Endothelial cell of umbilical vein (primary cell): ENCODE results near the gene SMARCD1.
A peak's percentile ranks its signal among the peaks of the same experiment; 100 is the strongest.

ENCODE experiments used
- EZH2 ChIP-seq: IDR thresholded peaks from 2 replicates; pipeline ENCODE4 v1.6.1; 2012; ENCODE audit warnings: borderline replicate concordance, low read depth, mild to moderate bottlenecking, moderate library complexity, low read length, inconsistent platforms; ENCODE audit not compliant: severe bottlenecking
- FOS ChIP-seq: IDR thresholded peaks from 2 replicates; pipeline ENCODE4 v1.6.1; 2011; ENCODE audit warnings: mild to moderate bottlenecking, low read length, moderate library complexity, borderline replicate concordance; ENCODE audit not compliant: insufficient read depth
- GATA2 ChIP-seq: IDR thresholded peaks from 2 replicates; pipeline ENCODE4 v1.7.0; 2011; ENCODE audit warnings: low read depth, mild to moderate bottlenecking, moderate library complexity, mixed read lengths, low read length; ENCODE audit not compliant: insufficient read length, insufficient read depth
- POLR2A ChIP-seq: IDR thresholded peaks from 2 replicates; pipeline ENCODE4 v1.6.1; 2012; ENCODE audit warnings: low read depth, mild to moderate bottlenecking, control low read depth, low read length
- TF ChIP-seq, protein P1 (sequence below), 2 donors: IDR thresholded peaks; 1 replicate in 1 of 2; 2 replicates in 1 of 2; pipeline ENCODE4 v1.5.1; 2011; ENCODE audit warnings: low read length in 2 of 2, mild to moderate bottlenecking in 2 of 2, moderate library complexity in 2 of 2, control low read depth in 1 of 2, inconsistent platforms in 1 of 2, low read depth in 1 of 2; ENCODE audit not compliant: insufficient read depth in 1 of 2; ENCODE audit errors: extremely low read depth in 1 of 2

DNA sequence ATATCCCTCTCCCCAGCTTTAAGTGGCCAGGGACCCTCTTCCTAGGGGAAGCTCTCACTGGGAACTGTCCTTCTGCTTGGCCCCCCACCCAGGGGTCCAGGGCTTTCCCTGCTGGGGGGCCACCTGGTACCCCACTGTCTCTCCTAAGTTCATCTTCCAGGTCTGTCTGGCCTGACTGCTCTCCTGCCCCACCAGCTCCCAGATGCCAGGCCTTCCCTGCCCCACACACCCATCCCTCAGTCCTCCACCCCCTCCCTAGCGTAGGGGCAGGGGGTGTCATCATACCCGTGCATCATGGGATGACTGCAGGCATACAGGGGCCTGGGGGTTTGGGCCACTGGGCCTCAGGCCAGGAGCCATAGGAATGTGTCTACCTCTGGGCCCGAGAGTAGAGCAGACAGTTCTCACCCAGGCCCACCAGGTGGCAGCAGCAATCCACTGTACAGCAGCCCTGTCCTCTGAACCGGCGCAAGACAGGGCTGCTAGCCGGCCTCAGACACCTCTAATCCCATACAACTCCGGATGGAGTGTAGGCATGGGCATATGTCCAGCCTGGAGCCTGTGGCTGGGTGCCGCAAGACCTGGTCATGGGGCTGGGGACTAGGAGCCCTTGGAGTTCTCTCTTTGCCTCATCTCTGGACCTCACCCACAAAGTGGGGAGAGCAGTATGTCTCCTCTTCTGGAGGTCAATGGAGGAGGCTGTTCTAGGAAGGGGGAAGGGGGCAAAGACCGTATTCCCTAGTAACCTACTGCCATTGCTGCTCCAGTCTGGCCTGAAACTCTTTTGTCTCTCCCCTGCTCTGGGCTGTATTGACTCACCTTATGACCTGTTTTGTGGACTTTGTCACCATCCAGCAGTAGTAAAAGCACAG lies 10.0 kb upstream of the SMARCD1 start:
- TF ChIP-seq EZH2 (no peak), GATA2 (no peak), FOS (no peak), POLR2A (no peak)
- TF ChIP-seq, protein P1, sequence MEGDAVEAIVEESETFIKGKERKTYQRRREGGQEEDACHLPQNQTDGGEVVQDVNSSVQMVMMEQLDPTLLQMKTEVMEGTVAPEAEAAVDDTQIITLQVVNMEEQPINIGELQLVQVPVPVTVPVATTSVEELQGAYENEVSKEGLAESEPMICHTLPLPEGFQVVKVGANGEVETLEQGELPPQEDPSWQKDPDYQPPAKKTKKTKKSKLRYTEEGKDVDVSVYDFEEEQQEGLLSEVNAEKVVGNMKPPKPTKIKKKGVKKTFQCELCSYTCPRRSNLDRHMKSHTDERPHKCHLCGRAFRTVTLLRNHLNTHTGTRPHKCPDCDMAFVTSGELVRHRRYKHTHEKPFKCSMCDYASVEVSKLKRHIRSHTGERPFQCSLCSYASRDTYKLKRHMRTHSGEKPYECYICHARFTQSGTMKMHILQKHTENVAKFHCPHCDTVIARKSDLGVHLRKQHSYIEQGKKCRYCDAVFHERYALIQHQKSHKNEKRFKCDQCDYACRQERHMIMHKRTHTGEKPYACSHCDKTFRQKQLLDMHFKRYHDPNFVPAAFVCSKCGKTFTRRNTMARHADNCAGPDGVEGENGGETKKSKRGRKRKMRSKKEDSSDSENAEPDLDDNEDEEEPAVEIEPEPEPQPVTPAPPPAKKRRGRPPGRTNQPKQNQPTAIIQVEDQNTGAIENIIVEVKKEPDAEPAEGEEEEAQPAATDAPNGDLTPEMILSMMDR (IDR thresholded peaks at IDR 0.05; ENCODE audit: extremely low read depth in 1 of 2, insufficient read depth in 1 of 2, low read depth in 1 of 2, low read length in 2 of 2), result peak; percentile 78 to 91
